22Rv1 (cell line): ENCODE measurements around the gene JARID2.

Experiments
- H3K27ac ChIP-seq: fragments of 450-650 bp; 2 replicates; pipeline ENCODE4 v1.5.1; 2017
- ZFX ChIP-seq: fragments of 450-650 bp; IDR thresholded peaks from 2 replicates; pipeline ENCODE4 v1.6.1; 2017; ENCODE audit warnings: antibody characterized with exemption, borderline replicate concordance
- TF ChIP-seq, protein P1 (sequence below): fragments of 450-650 bp; IDR thresholded peaks from 2 replicates; pipeline ENCODE4 v1.5.1; 2017; ENCODE audit warnings: mild to moderate bottlenecking

The JARID2 gene

DNA sequence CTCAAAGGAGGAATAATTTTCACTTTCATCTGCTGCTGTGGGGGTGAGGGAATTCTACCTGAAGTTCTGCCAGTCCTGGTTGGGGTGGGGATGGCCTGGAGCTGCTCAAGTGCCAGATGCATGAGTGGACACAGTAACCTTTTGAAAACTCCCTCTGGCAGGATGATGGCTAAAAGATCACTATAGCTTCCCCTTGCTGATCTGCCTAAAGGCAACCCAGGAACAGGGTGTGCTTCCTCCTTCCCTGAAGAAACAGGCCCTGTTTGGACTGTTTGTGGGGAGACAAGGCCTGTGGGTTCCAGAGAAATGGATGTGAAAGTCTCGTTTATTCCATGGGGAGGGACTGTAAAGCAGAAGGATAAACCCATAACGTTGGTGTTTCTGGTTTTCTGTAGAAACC is 240.1 kb downstream of the JARID2 start:
- TF ChIP-seq, protein P1, sequence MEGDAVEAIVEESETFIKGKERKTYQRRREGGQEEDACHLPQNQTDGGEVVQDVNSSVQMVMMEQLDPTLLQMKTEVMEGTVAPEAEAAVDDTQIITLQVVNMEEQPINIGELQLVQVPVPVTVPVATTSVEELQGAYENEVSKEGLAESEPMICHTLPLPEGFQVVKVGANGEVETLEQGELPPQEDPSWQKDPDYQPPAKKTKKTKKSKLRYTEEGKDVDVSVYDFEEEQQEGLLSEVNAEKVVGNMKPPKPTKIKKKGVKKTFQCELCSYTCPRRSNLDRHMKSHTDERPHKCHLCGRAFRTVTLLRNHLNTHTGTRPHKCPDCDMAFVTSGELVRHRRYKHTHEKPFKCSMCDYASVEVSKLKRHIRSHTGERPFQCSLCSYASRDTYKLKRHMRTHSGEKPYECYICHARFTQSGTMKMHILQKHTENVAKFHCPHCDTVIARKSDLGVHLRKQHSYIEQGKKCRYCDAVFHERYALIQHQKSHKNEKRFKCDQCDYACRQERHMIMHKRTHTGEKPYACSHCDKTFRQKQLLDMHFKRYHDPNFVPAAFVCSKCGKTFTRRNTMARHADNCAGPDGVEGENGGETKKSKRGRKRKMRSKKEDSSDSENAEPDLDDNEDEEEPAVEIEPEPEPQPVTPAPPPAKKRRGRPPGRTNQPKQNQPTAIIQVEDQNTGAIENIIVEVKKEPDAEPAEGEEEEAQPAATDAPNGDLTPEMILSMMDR: no peak
- no peak for TF ChIP-seq ZFX

DNA sequence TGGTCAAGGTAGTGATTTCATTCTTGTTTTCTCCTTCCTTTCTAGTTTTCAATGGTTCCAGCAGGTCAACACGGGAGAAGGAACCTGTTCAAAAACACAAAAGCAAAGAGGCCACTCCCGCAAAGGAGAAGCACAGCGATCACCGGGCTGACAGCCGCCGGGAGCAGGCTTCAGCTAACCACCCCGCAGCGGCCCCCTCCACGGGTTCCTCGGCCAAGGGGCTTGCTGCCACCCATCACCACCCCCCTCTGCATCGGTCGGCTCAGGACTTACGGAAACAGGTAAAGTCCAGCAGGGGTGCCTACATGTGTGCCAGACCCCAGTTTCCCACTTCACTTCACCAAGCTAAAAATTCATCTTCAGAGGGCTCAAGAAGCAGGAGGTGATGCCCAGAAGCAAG is 241.4 kb downstream of the JARID2 start:
- TF ChIP-seq, protein P1: no peak
- no peak for TF ChIP-seq ZFX
- H3K27ac ChIP-seq: no peak overlapping the region

More for the DNA sequence above, 240.1 kb downstream of the JARID2 start:
- H3K27ac ChIP-seq: no peak overlapping the region

DNA sequence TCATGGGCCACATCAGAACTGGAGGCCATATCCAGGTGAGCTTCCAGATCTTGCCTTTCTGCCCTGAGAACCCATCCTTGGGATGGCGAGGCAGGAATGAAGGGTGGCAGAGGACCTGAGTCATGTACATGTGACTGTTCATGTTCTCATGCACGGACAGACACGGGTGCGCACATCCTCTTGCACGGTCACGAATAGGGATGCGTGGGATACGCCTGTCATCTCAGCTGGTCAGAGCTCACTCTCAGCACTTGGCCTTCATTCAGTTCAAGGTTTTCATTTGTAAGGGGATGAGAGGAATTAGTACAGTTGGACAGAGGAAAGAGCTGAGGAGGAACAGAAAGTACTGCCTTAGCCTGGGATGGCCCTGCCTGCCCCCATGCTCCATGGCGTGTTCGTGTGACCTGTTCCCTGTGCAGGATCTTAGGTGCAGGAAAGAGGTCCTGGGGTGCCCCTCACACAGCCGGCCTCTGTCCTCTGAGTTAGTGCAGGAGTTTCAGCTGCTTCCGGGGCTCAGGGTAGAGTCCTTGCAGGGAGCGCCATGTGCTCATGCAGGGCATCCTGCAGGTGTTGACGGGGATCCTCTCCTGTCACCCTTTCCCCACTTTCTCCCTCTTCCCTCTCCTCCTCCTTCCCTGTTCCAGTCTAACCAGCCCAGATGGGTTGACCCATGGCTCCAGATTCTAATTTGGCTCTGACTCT is 243.5 kb downstream of the JARID2 start:
- TF ChIP-seq, protein P1: no peak
- no peak for TF ChIP-seq ZFX
- H3K27ac ChIP-seq: no peak overlapping the region

DNA sequence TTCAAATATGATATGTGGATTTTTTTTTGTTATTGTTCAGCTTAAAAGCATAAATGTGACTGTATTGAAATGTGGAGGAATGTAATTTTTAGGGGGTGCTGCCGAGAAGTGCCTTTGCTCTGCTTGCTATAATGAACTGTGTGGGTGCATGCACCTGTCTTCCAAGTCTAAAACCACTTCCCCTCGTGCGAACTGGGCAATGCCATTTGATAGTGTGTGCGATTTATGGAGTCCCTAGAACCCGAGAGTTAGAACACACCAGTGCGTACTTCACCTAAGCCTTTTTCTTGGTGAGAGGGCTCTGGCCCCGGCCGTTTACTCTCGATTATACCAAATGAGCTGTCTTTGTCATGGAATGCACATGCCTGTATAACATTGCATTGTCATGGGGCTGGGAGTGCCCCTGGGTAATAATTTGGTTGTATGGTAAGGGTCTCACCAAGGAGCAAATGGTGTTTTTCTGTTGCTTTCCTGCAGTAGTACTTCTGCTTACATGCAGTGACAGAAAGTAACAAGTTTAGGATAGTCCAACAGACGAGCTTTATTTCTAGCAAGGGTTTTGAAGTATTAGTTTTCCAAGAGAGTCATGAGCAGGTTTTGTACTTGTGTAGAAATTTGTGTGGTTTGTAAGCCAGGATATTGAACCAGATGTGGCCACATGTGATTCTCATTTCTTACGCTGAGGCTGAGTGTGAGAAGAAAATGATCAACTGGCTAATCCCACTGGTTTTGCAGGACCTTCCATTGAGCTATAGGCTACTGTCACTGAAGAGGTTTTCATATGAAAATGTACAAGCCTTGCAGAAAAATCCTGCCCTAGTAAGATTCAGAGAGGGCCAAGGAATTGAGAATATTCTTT is 244.6 kb downstream of the JARID2 start:
- H3K27ac ChIP-seq: no peak overlapping the region
- TF ChIP-seq ZFX: no peak
- TF ChIP-seq, protein P1: no peak

DNA sequence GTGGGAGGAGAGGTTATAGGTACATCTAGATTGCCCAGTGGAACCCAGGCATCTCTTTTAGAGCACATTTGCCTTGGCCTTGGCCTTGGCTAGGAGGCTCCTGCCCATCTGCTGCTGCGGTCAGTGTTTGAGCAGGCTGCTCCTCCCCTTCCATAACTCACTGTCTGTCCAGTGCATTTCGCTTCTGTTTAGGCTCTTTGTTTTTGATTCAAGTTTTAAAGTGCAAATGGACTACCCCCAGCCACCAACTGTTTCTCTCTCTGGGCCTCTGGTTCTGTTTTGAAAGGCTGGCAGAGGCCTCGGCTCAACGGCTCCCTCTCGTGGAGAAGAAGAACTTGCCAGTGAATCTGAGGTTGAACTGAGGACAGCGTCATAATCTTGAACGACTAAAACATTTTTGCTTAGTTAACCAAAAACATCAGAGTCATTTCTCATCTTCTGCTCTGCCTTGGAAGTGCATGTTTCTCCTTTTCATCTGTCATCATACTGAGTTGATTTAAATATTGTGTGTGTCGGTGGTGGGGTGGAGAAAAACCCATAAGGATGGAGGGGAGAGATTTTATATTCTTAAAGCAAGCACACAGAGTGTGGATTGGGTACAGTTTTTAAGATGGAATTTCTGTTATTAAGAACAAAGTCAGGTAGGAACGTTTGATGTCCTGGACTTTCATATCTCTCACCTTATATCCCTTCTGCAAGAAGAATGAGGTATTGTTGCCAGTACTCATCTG is 245.6 kb downstream of the JARID2 start:
- TF ChIP-seq, protein P1: peak; percentile 98
- no peak for TF ChIP-seq ZFX
- no peak overlapping the region for H3K27ac ChIP-seq

DNA sequence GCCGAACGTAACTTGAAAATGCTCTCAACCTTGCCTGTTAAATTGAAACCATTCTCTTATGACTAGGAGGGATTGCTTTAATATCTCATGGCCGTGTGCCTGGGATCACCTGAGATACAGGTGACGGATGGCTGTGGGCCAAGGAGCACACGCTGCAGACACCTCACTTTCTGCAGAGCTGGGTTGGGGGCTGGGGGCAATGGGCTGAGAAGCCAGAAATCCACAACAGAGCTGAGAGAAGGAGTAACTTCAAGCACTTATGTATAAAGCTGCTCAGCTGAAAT is 246.1 kb downstream of the JARID2 start:
- no peak overlapping the region for H3K27ac ChIP-seq
- TF ChIP-seq ZFX: no peak
- TF ChIP-seq, protein P1: no peak
